Transverse colon (tissue), 4 donors: ENCODE results near the gene FCSK. TPM values are rescaled to one million over a fixed set of nuclear protein-coding genes. Genes with fewer than 3 reads are reported as not detected.

Experiments
- DNase-seq: peaks from one replicate; pipeline ENCODE4 v3.0.0-alpha.2; 2019
- H3K27ac ChIP-seq, 4 donors: fragments of 200-600 bp; sonication (generic); 2 replicates each; pipeline ENCODE4 v1.5.1; 2016 to 2018; ENCODE audit warnings: inconsistent platforms in 4 of 4
- H3K27me3 ChIP-seq: fragments of 200-600 bp; sonication (generic); 2 replicates; pipeline ENCODE4 v1.5.1; 2017; ENCODE audit warnings: inconsistent platforms
- H3K36me3 ChIP-seq, 4 donors: fragments of 200-600 bp; sonication (generic); 2 replicates each; pipeline ENCODE4 v1.5.1; 2017 to 2019; ENCODE audit warnings: inconsistent platforms in 4 of 4
- H3K4me1 ChIP-seq, 4 donors: fragments of 200-600 bp; sonication (generic); 2 replicates each; pipeline ENCODE4 v1.5.1; 2017 to 2020; ENCODE audit warnings: inconsistent platforms in 4 of 4
- H3K4me3 ChIP-seq, 4 donors: fragments of 200-600 bp; sonication (generic); 1 replicate in 1 of 4; 2 replicates in 3 of 4; pipeline versions ENCODE4 v1.5.1 to v1.6.1; 2017 to 2019; ENCODE audit warnings: inconsistent platforms in 4 of 4
- H3K9me3 ChIP-seq, 2 donors: fragments of 200-600 bp; sonication (generic); 2 replicates each; pipeline ENCODE4 v1.5.1; 2017 to 2019; ENCODE audit warnings: inconsistent platforms in 2 of 2
- CTCF ChIP-seq, 5 experiments: fragments of 200-600 bp in 3 of 5; fragments of 450-650 bp in 2 of 5; sonication (generic) in 3 of 5; IDR thresholded peaks; 1 replicate in 2 of 5; 2 replicates in 3 of 5; pipeline ENCODE4 v1.5.1; 2016 to 2017; ENCODE audit warnings: antibody characterized with exemption in 5 of 5, inconsistent platforms in 3 of 5, mild to moderate bottlenecking in 2 of 5, moderate library complexity in 1 of 5
- EP300 ChIP-seq: sonication (generic); formaldehyde crosslinking; IDR thresholded peaks from one replicate; pipeline ENCODE4 v1.6.1; 2017; ENCODE audit warnings: antibody characterized with exemption, low read depth
- POLR2A ChIP-seq: fragments of 450-650 bp; IDR thresholded peaks from one replicate; pipeline ENCODE4 v1.6.1; 2016; ENCODE audit warnings: antibody characterized with exemption, mild to moderate bottlenecking, moderate library complexity
- POLR2AphosphoS5 ChIP-seq, 3 donors: sonication (generic); formaldehyde crosslinking; IDR thresholded peaks; one replicate each; pipeline ENCODE4 v1.6.1; 2016; ENCODE audit warnings: antibody characterized with exemption in 3 of 3
- WGBS, 2 donors: methylation state at CpG; one replicate each; pipeline ENCODE4 v1.1.5; 2018; ENCODE audit warnings: low coverage in 1 of 2; 5-methylcytosine and 5-hydroxymethylcytosine counted together
- in situ Hi-C, 4 donors: fragments of 200-750 bp; cut with MboI; loops; one replicate each; pipeline versions ENCODE4 v1.15.0 to v1.15.1; 2017; ENCODE audit warnings: low sequenced_read_pairs in 3 of 4, low pct_ligation_motif_present in 1 of 4, low pct_unique_long_range_greater_than_20kb in 1 of 4
- intact Hi-C: fragments of 100-400 bp; cut with DNase I; formaldehyde crosslinking; loops from one replicate; pipeline ENCODE4 v1.15.1; 2023; ENCODE audit warnings: low total_unique reads
- total RNA-seq, 4 donors: library from RNA; depleted of rRNA; stranded (reverse); fragments of >200 nt; gene quantifications; one replicate each; pipeline ENCODE4 v1.1.0, GENCODE V29; 2016

The FCSK gene
- total RNA-seq, 4 donors from 2014 or later = 38.5 to 62.7 (median 43.1) TPM

GRCh38 chr16:70475054-70475871 is 20.9 kb downstream of the FCSK start:
- no peaks in the 10 kb centered on the region for H3K4me1 ChIP-seq
- no peak for DNase-seq
- H3K9me3 ChIP-seq = no peaks in the 10 kb centered on the region
- H3K36me3 ChIP-seq = peaks cover 0 to 3% (median 0%) of the 10 kb centered on the region in 4 donors
- in situ Hi-C loops = no loop called here
- 92% methylated on average over 23 of the region's 24 CpGs; no CpG with 5 or more reads in 1 of the 2 donors for WGBS, 2 donors
- no peak overlapping the region for H3K4me3 ChIP-seq
- H3K27ac ChIP-seq = no peak overlapping the region
- intact Hi-C loops = no loop called here
- no peaks in the 10 kb centered on the region for H3K27me3 ChIP-seq
- TF ChIP-seq CTCF (IDR thresholded peaks at IDR 0.05) (no peak), POLR2AphosphoS5 (IDR thresholded peaks at IDR 0.05) (no peak), EP300 (no peak), POLR2A (no peak)

DNA sequence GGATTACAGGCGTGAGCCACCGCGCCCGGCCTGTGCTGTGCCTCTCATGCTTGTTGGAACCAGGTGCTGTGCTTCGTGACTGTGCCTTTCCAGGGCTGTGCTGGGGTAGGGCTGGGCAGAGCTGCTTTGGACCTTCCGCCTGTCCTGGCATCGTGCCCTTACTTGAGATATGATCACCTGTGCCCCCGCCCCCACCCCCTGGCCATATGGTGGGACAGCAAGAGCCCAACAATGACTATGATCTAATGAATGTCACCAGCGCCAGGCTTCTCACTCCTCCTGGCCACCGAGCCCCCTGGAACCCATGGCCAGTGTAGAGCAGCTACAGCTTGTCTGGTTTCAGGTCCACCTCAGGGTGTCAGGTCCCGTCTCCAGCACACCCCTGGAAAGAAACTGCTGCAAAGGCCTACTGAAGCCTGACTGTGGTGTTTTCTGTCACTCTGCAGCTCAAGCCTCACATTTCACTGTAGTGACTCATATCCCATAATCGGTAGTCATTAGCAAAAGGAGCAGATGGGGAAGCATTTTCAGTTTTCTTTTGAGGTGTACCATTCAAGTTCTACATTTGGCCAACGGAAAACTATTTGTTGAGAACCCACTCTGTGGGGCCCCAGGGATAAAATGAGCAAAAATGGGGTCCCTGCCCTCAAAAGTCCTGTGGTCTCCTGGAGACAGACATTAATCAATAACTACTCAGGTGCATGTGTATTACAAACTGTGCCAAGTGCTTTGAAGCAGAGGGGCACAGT is 22.1 kb downstream of the FCSK start:
- Histone ChIP-seq H3K27ac (peak overlapping the region in 2 of 4 donors; percentile 24 to 37), H3K4me3 (no peak overlapping the region), H3K27me3 (no peaks in the 10 kb centered on the region), H3K4me1 (no peaks in the 10 kb centered on the region), H3K36me3 (peaks cover 0 to 9% (median 0%) of the 10 kb centered on the region in 4 donors), H3K9me3 (no peaks in the 10 kb centered on the region)
- in situ Hi-C loops (no loop called here), intact Hi-C loops (no loop called here)
- TF ChIP-seq EP300 = no peak
- no peak for TF ChIP-seq CTCF (IDR thresholded peaks at IDR 0.05)
- no peak for TF ChIP-seq POLR2A
- TF ChIP-seq POLR2AphosphoS5 (IDR thresholded peaks at IDR 0.05) = no peak
- no peak for DNase-seq
- 74% methylated on average over 11 of the region's 13 CpGs; no CpG with 5 or more reads in 1 of the 2 donors for WGBS, 2 donors

GRCh38 chr16:70478169-70478568 is 23.8 kb downstream of the FCSK start:
- peaks cover 0 to 6% (median 0%) of the 10 kb centered on the region in 4 donors for H3K36me3 ChIP-seq
- DNase-seq = no peak
- H3K9me3 ChIP-seq = no peaks in the 10 kb centered on the region
- no peak overlapping the region for H3K27ac ChIP-seq
- WGBS, 2 donors = 95% methylated on average over 8 of the region's 8 CpGs; no CpG with 5 or more reads in 1 of the 2 donors
- H3K27me3 ChIP-seq = no peaks in the 10 kb centered on the region
- intact Hi-C loops (no loop called here), in situ Hi-C loops (no loop called here)
- no peak for TF ChIP-seq POLR2AphosphoS5 (IDR thresholded peaks at IDR 0.05)
- TF ChIP-seq CTCF (IDR thresholded peaks at IDR 0.05) = no peak
- no peak for TF ChIP-seq POLR2A
- TF ChIP-seq EP300 = no peak
- H3K4me3 ChIP-seq = no peak overlapping the region
- no peaks in the 10 kb centered on the region for H3K4me1 ChIP-seq

DNA sequence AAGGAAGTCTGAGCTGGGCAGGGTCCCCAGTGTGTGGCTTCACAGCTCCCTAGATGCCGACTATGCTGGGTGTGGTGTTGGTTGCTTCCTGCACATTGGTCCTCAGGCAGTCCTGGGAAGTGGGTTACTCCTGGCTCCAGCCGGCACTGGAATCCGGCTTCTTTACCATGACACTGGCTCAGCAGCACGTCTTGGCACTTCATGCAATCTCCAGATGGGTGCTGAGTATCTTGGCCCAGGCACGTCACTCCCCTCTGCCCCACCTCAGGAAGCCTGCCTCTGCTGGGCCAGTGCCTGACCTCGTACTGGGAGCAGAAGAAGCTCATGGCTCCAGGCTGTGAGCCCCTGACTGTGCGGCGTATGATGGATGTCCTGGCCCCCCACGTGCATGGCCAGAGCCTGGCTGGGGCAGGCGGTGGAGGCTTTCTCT is 24.5 kb downstream of the FCSK start:
- Histone ChIP-seq H3K9me3 (no peaks in the 10 kb centered on the region), H3K4me1 (no peaks in the 10 kb centered on the region), H3K36me3 (peaks cover 0 to 10% (median 4%) of the 10 kb centered on the region in 4 donors), H3K27ac (no peak overlapping the region), H3K4me3 (no peak overlapping the region), H3K27me3 (no peaks in the 10 kb centered on the region)
- TF ChIP-seq CTCF (IDR thresholded peaks at IDR 0.05) = no peak
- no peak for TF ChIP-seq POLR2A
- no peak for TF ChIP-seq EP300
- TF ChIP-seq POLR2AphosphoS5 (IDR thresholded peaks at IDR 0.05) = no peak
- 84% methylated on average over 10 of the region's 10 CpGs; no CpG with 5 or more reads in 1 of the 2 donors for WGBS, 2 donors
- DNase-seq = no peak
- intact Hi-C loops (no loop called here), in situ Hi-C loops (no loop called here)
